ENCODE measurements around the gene MRAS. TPM values are rescaled to one million over a fixed set of nuclear protein-coding genes. Genes with fewer than 3 reads are reported as not detected.
"Not testable (repeated sequence)": the region's sequence is repeated elsewhere in the genome, so short reads cannot be mapped to it uniquely, and the experiment has no call there.

MRAS gene
- total RNA-seq, 1 donor from 2014 or later: 40.1 TPM

GRCh38 chr3:138412821-138413551 lies 64.6 kb downstream of the MRAS start:
- Mint-ChIP-seq H3K36me3 (no peaks in the 10 kb centered on the region), H3K27ac (no peak overlapping the region), H3K9me3 (no peaks in the 10 kb centered on the region), H3K27me3 (ENCODE audit: low read depth) (peaks cover 17% of the 10 kb centered on the region), H3K4me3 (no peak overlapping the region), H3K4me1 (no peaks in the 10 kb centered on the region)
- DNase-seq (ENCODE audit: low spot score in 2 of 2, unreplicated experiment in 2 of 2): no peak
- TF ChIP-seq, protein P1, sequence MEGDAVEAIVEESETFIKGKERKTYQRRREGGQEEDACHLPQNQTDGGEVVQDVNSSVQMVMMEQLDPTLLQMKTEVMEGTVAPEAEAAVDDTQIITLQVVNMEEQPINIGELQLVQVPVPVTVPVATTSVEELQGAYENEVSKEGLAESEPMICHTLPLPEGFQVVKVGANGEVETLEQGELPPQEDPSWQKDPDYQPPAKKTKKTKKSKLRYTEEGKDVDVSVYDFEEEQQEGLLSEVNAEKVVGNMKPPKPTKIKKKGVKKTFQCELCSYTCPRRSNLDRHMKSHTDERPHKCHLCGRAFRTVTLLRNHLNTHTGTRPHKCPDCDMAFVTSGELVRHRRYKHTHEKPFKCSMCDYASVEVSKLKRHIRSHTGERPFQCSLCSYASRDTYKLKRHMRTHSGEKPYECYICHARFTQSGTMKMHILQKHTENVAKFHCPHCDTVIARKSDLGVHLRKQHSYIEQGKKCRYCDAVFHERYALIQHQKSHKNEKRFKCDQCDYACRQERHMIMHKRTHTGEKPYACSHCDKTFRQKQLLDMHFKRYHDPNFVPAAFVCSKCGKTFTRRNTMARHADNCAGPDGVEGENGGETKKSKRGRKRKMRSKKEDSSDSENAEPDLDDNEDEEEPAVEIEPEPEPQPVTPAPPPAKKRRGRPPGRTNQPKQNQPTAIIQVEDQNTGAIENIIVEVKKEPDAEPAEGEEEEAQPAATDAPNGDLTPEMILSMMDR (IDR thresholded peaks at IDR 0.05; ENCODE audit: unreplicated experiment): no peak

- not testable (repeated sequence) for H3K4me3 Mint-ChIP-seq; H3K9me3 Mint-ChIP-seq; DNase-seq (ENCODE audit: low spot score in 2 of 2, unreplicated experiment in 2 of 2); H3K4me1 Mint-ChIP-seq; H3K36me3 Mint-ChIP-seq; H3K27ac Mint-ChIP-seq
- H3K27me3 Mint-ChIP-seq (ENCODE audit: low read depth): peaks cover 14% of the 10 kb centered on the region
Measured at GRCh38 chr3:138416236-138416635, 67.9 kb downstream of the MRAS start.

GRCh38 chr3:138417559-138417982 lies 69.2 kb downstream of the MRAS start:
- peaks cover 9% of the 10 kb centered on the region for H3K9me3 Mint-ChIP-seq
- H3K27me3 Mint-ChIP-seq (ENCODE audit: low read depth): peaks cover 14% of the 10 kb centered on the region
- H3K4me3 Mint-ChIP-seq: no peak overlapping the region
- peak; percentile 61 to 85 for DNase-seq (ENCODE audit: low spot score in 2 of 2, unreplicated experiment in 2 of 2)
- H3K36me3 Mint-ChIP-seq: no peaks in the 10 kb centered on the region
- no peaks in the 10 kb centered on the region for H3K4me1 Mint-ChIP-seq
- H3K27ac Mint-ChIP-seq: no peak overlapping the region
- TF ChIP-seq, protein P1 (IDR thresholded peaks at IDR 0.05; ENCODE audit: unreplicated experiment): peak; percentile 82

GRCh38 chr3:138418601-138419206 lies 70.3 kb downstream of the MRAS start:
- H3K4me1 Mint-ChIP-seq: peaks cover 3% of the 10 kb centered on the region
- H3K27me3 Mint-ChIP-seq (ENCODE audit: low read depth): peaks cover 14% of the 10 kb centered on the region
- no peaks in the 10 kb centered on the region for H3K36me3 Mint-ChIP-seq
- no peak overlapping the region for H3K27ac Mint-ChIP-seq
- peaks cover 9% of the 10 kb centered on the region for H3K9me3 Mint-ChIP-seq
- DNase-seq (ENCODE audit: low spot score in 2 of 2, unreplicated experiment in 2 of 2): no peak
- no peak overlapping the region for H3K4me3 Mint-ChIP-seq
- TF ChIP-seq, protein P1 (IDR thresholded peaks at IDR 0.05; ENCODE audit: unreplicated experiment): no peak

DNA sequence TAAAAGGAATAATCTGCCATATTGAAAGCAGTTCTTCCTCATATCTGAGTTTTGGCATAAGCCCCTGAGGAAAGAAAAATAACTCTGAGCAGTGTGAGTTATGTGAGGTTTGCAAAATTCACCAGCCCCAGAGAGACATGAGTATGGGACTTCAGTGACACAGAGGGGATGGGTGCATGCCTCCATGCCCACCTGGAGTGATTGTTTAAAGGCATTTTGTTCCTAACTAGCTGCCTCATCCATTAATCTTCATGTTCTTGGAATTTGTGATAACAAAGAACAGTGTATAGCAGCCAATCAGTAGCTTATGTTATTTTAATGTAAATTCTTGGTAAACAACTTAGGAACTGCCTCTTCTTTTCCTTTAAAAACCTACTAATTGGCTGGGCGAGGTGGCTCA lies 74.9 kb downstream of the MRAS start:
- Mint-ChIP-seq H3K27ac (no peak overlapping the region), H3K36me3 (no peaks in the 10 kb centered on the region), H3K9me3 (peaks cover 9% of the 10 kb centered on the region), H3K4me1 (peaks cover 3% of the 10 kb centered on the region), H3K27me3 (ENCODE audit: low read depth) (no peaks in the 10 kb centered on the region), H3K4me3 (no peak overlapping the region)
- DNase-seq (ENCODE audit: low spot score in 2 of 2, unreplicated experiment in 2 of 2): no peak
- TF ChIP-seq, protein P1 (IDR thresholded peaks at IDR 0.05; ENCODE audit: unreplicated experiment): no peak

GRCh38 chr3:138424323-138424722 lies 75.9 kb downstream of the MRAS start:
- Mint-ChIP-seq H3K9me3 (peaks cover 9% of the 10 kb centered on the region), H3K36me3 (no peaks in the 10 kb centered on the region), H3K4me3 (no peak overlapping the region), H3K27me3 (ENCODE audit: low read depth) (no peaks in the 10 kb centered on the region), H3K4me1 (peaks cover 3% of the 10 kb centered on the region), H3K27ac (no peak overlapping the region)
- no peak for DNase-seq (ENCODE audit: low spot score in 2 of 2, unreplicated experiment in 2 of 2)
- TF ChIP-seq, protein P1 (IDR thresholded peaks at IDR 0.05; ENCODE audit: unreplicated experiment): no peak

Data from mesothelial cell of epicardium (in vitro differentiated cells).